Astrocyte (in vitro differentiated cells and primary cell): Measurements from ENCODE around the gene RPS4Y2. TPM values are rescaled to one million over a fixed set of nuclear protein-coding genes. Genes with fewer than 3 reads are reported as not detected.

Experiments
- DNase-seq: peaks from one replicate; pipeline ENCODE4 v3.0.0-alpha.2; 2010; ENCODE audit warnings: low read depth
- FAIRE-seq: peaks from 2 replicates; lab custom pipeline; 2011; peaks lifted over from hg19 to GRCh38; lab: Jason Lieb, UNC
- H2AFZ ChIP-seq: 2 replicates; pipeline ENCODE4 v1.6.0; 2012; ENCODE audit warnings: low read depth, low read length, inconsistent platforms
- H3K27ac ChIP-seq: 2 replicates; pipeline ENCODE4 v1.5.1; 2011; ENCODE audit warnings: low read depth, low read length, inconsistent platforms
- H3K27me3 ChIP-seq: 2 replicates; pipeline ENCODE4 v1.6.0; 2011; ENCODE audit warnings: low read length, inconsistent platforms; ENCODE audit not compliant: insufficient read depth
- H3K36me3 ChIP-seq: 2 replicates; pipeline ENCODE4 v1.5.1; 2011; ENCODE audit warnings: low read length, inconsistent platforms; ENCODE audit not compliant: insufficient read depth
- H3K4me1 ChIP-seq: 2 replicates; pipeline ENCODE4 v1.5.1; 2011; ENCODE audit warnings: low read length, inconsistent platforms; ENCODE audit not compliant: insufficient read depth
- H3K4me2 ChIP-seq: 2 replicates; pipeline ENCODE4 v1.6.0; 2012; ENCODE audit warnings: low read length, inconsistent platforms
- H3K4me3 ChIP-seq: 2 replicates; pipeline ENCODE4 v1.5.1; 2011; ENCODE audit warnings: low read depth, mild to moderate bottlenecking, low read length, inconsistent platforms; ENCODE audit not compliant: insufficient read depth
- H3K79me2 ChIP-seq: 2 replicates; pipeline ENCODE4 v1.6.0; 2012; ENCODE audit warnings: mild to moderate bottlenecking, low read length, inconsistent platforms; ENCODE audit not compliant: insufficient read depth
- H3K9ac ChIP-seq: 2 replicates; pipeline ENCODE4 v1.6.0; 2012; ENCODE audit warnings: mild to moderate bottlenecking, low read length, inconsistent platforms
- H3K9me3 ChIP-seq: 2 replicates; pipeline ENCODE4 v1.5.1; 2012; ENCODE audit warnings: low read depth, mild to moderate bottlenecking, low read length, inconsistent platforms; ENCODE audit not compliant: insufficient read depth
- H4K20me1 ChIP-seq: 2 replicates; pipeline ENCODE4 v1.6.0; 2012; ENCODE audit warnings: low read length, inconsistent platforms; ENCODE audit not compliant: insufficient read depth
- H3K27ac Mint-ChIP-seq: one replicate; pipeline ENCODE4 v1.8.0; 2021; ENCODE audit warnings: mild to moderate bottlenecking, mixed read lengths; ENCODE audit not compliant: unreplicated experiment
- H3K27me3 Mint-ChIP-seq: one replicate; pipeline ENCODE4 v1.8.0; 2021; ENCODE audit warnings: low read depth, mixed read lengths; ENCODE audit not compliant: unreplicated experiment
- H3K36me3 Mint-ChIP-seq: one replicate; pipeline ENCODE4 v1.8.0; 2021; ENCODE audit warnings: low read depth, mixed read lengths; ENCODE audit not compliant: unreplicated experiment
- H3K4me1 Mint-ChIP-seq: one replicate; pipeline ENCODE4 v1.8.0; 2021; ENCODE audit warnings: low read depth, mixed read lengths; ENCODE audit not compliant: unreplicated experiment
- H3K4me3 Mint-ChIP-seq: one replicate; pipeline ENCODE4 v1.8.0; 2021; ENCODE audit warnings: mild to moderate bottlenecking, moderate library complexity, mixed read lengths; ENCODE audit not compliant: unreplicated experiment
- H3K9me3 Mint-ChIP-seq: one replicate; pipeline ENCODE4 v1.8.0; 2021; ENCODE audit warnings: mild to moderate bottlenecking, mixed read lengths; ENCODE audit not compliant: unreplicated experiment
- CTCF ChIP-seq: IDR thresholded peaks from 2 replicates; pipeline ENCODE4 v1.5.1; 2011; ENCODE audit warnings: low read depth, mild to moderate bottlenecking, inconsistent platforms, low read length, moderate library complexity; ENCODE audit not compliant: insufficient read depth
- EZH2 ChIP-seq: IDR thresholded peaks from 2 replicates; pipeline ENCODE4 v1.6.1; 2012; ENCODE audit warnings: mild to moderate bottlenecking, low read length, inconsistent platforms; ENCODE audit not compliant: insufficient read depth
- total RNA-seq: library from RNA; stranded (reverse); gene quantifications from 2 replicates; pipeline ENCODE4 v1.2.1, GENCODE V29; 2021

RPS4Y2 gene
- total RNA-seq, 1 donor from 2014 or later, result not detected

- H3K27me3 ChIP-seq, result no peaks in the 10 kb centered on the region
- no peaks in the 10 kb centered on the region for H3K9me3 ChIP-seq
- H3K27ac ChIP-seq, result no peak overlapping the region
- H3K27me3 Mint-ChIP-seq, result no peaks in the 10 kb centered on the region
- no peaks in the 10 kb centered on the region for H3K4me1 Mint-ChIP-seq
- DNase-seq (no peak), FAIRE-seq (no peak)
- no peak overlapping the region for H3K27ac Mint-ChIP-seq
- no peak overlapping the region for H3K4me3 Mint-ChIP-seq
- H3K36me3 Mint-ChIP-seq, result no peaks in the 10 kb centered on the region
- no peak overlapping the region for H3K9ac ChIP-seq
- no peaks in the 10 kb centered on the region for H3K36me3 ChIP-seq
- no peak overlapping the region for H2AFZ ChIP-seq
- H3K4me3 ChIP-seq, result no peak overlapping the region
- no peak for TF ChIP-seq EZH2
- no peak for TF ChIP-seq CTCF
- H3K4me2 ChIP-seq, result no peak overlapping the region
- no peaks in the 10 kb centered on the region for H3K79me2 ChIP-seq
- H4K20me1 ChIP-seq, result no peaks in the 10 kb centered on the region
- H3K4me1 ChIP-seq, result no peaks in the 10 kb centered on the region
- H3K9me3 Mint-ChIP-seq, result peaks cover 9% of the 10 kb centered on the region
Observed at GRCh38 chrY:20735200-20735599, 20.7 kb upstream of the RPS4Y2 start.

- H3K4me3 Mint-ChIP-seq, result no peak overlapping the region
- H3K27ac Mint-ChIP-seq, result no peak overlapping the region
- H3K9me3 ChIP-seq, result no peaks in the 10 kb centered on the region
- no peaks in the 10 kb centered on the region for H3K36me3 Mint-ChIP-seq
- H3K4me1 Mint-ChIP-seq, result no peaks in the 10 kb centered on the region
- no peak overlapping the region for H2AFZ ChIP-seq
- H3K9me3 Mint-ChIP-seq, result peaks cover 9% of the 10 kb centered on the region
- H3K79me2 ChIP-seq, result no peaks in the 10 kb centered on the region
- H3K4me3 ChIP-seq, result no peak overlapping the region
- no peaks in the 10 kb centered on the region for H3K27me3 Mint-ChIP-seq
- no peak overlapping the region for H3K4me2 ChIP-seq
- H3K36me3 ChIP-seq, result no peaks in the 10 kb centered on the region
- FAIRE-seq, result no peak
- DNase-seq, result no peak
- no peak overlapping the region for H3K9ac ChIP-seq
- H3K4me1 ChIP-seq, result no peaks in the 10 kb centered on the region
- H4K20me1 ChIP-seq, result no peaks in the 10 kb centered on the region
- no peak for TF ChIP-seq CTCF
- TF ChIP-seq EZH2, result no peak
- H3K27me3 ChIP-seq, result no peaks in the 10 kb centered on the region
- no peak overlapping the region for H3K27ac ChIP-seq
Observed at GRCh38 chrY:20739806-20740205, 16.1 kb upstream of the RPS4Y2 start.

DNA sequence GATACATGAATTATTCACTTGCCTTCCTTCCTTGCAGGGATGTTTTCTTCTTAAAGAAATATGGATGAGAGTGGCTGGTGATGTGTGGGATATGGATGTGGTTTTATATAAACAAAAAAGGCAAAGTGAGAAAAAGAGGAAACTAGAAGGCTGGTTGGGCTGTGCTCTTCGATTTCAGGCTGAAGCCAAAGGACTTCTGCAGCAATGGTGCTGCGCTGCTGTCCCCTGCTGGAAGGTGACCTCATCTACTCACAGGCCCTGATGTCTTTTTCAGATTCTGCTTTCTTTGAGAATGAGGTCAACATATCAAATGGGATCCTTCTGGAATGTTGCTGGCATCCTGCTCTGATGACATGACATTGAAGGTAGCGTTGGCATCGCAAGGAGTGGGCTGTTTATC, 15.3 kb upstream of the RPS4Y2 start:
- Histone ChIP-seq H3K4me2 (no peak overlapping the region), H3K4me1 (no peaks in the 10 kb centered on the region), H3K36me3 (no peaks in the 10 kb centered on the region), H4K20me1 (no peaks in the 10 kb centered on the region), H3K9ac (no peak overlapping the region), H3K27ac (no peak overlapping the region), H3K9me3 (no peaks in the 10 kb centered on the region), H3K27me3 (no peaks in the 10 kb centered on the region), H3K79me2 (no peaks in the 10 kb centered on the region), H2AFZ (no peak overlapping the region), H3K4me3 (no peak overlapping the region)
- Mint-ChIP-seq H3K36me3 (no peaks in the 10 kb centered on the region), H3K27me3 (no peaks in the 10 kb centered on the region), H3K4me1 (no peaks in the 10 kb centered on the region), H3K4me3 (no peak overlapping the region), H3K9me3 (peaks cover 9% of the 10 kb centered on the region), H3K27ac (no peak overlapping the region)
- no peak for FAIRE-seq
- DNase-seq, result no peak
- no peak for TF ChIP-seq EZH2
- TF ChIP-seq CTCF, result no peak
